ENCODE measurements around the gene ANKS1A.

ANKS1A gene

DNA sequence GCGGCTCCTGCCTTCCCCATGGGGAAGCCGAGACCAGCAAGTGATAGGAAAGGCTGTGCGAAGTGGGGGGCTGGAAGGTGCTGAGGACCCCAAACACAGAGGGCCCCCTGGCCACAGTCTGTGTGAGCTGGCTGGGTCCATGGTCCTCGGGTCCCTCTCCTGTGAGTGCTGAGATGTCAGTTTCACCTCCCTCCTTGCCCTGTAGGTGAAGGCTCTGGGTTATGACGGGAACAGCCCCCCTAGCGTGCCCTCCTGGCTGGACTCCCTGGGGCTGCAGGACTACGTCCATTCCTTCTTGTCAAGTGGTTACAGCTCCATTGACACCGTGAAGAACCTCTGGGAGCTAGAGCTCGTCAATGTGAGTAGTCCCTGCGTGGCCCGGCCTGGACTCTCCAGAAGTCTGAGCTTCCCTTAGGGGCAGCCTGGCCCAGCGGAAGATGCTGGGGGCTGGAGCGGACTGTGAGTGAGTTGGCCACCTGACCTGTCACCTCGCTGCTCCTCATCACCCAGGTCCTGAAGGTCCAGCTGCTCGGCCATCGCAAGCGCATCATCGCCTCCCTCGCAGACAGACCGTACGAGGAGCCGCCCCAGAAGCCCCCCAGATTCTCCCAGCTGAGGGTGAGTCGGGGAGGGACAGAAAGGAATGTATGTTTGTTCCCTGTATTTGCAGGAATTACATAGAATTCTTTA is 190.4 kb downstream of the ANKS1A start:
- H3K9me3 Mint-ChIP-seq = no peaks in the 10 kb centered on the region
- DNase-seq = no peak
- H3K4me1 Mint-ChIP-seq = peaks cover 15% of the 10 kb centered on the region
- H3K27ac Mint-ChIP-seq = no peak overlapping the region
- H3K27me3 Mint-ChIP-seq (ENCODE audit: low read depth, poor library complexity) = peaks cover 10% of the 10 kb centered on the region
- H3K4me3 Mint-ChIP-seq = no peak overlapping the region
- TF ChIP-seq, protein P1, sequence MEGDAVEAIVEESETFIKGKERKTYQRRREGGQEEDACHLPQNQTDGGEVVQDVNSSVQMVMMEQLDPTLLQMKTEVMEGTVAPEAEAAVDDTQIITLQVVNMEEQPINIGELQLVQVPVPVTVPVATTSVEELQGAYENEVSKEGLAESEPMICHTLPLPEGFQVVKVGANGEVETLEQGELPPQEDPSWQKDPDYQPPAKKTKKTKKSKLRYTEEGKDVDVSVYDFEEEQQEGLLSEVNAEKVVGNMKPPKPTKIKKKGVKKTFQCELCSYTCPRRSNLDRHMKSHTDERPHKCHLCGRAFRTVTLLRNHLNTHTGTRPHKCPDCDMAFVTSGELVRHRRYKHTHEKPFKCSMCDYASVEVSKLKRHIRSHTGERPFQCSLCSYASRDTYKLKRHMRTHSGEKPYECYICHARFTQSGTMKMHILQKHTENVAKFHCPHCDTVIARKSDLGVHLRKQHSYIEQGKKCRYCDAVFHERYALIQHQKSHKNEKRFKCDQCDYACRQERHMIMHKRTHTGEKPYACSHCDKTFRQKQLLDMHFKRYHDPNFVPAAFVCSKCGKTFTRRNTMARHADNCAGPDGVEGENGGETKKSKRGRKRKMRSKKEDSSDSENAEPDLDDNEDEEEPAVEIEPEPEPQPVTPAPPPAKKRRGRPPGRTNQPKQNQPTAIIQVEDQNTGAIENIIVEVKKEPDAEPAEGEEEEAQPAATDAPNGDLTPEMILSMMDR (IDR thresholded peaks at IDR 0.05) = no peak
- H3K36me3 Mint-ChIP-seq (ENCODE audit: low read depth) = peaks cover 16% of the 10 kb centered on the region

DNA sequence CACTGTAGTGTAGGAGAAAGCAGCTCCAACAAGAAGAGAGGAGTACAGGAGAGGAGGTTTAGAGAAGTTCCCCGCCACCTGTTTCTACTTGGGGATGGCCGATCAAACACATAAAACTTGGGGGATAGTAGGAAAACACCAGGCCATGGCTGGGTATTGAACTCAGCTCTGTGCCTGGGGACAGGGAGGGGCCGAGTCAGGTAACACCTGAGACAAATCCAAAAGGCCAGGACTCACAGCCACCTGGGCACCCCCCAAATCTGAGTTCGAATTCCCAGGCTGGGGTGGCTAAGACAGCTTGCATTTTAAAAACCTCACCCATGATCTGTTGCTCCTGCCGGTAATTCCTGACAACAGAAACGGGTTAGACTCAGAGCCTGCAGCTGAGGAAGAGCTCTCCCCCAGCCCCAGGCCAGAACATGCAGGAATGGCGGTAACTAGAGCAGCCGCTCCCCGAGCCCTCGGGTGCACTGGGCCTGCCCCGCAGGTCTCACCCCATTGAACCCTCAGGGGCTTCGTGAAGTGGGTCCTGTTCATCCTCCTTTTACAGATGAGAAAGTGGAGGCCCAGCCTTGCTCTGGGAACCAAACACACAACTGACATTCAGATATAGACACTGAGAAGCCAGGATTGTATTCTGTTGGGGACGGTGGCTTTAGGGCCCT is 191.1 kb downstream of the ANKS1A start:
- Mint-ChIP-seq H3K4me3 (no peak overlapping the region), H3K27ac (no peak overlapping the region), H3K27me3 (ENCODE audit: low read depth, poor library complexity) (peaks cover 10% of the 10 kb centered on the region), H3K4me1 (peaks cover 15% of the 10 kb centered on the region), H3K36me3 (ENCODE audit: low read depth) (peaks cover 10% of the 10 kb centered on the region), H3K9me3 (no peaks in the 10 kb centered on the region)
- TF ChIP-seq, protein P1 (IDR thresholded peaks at IDR 0.05) = no peak
- DNase-seq = no peak

DNA sequence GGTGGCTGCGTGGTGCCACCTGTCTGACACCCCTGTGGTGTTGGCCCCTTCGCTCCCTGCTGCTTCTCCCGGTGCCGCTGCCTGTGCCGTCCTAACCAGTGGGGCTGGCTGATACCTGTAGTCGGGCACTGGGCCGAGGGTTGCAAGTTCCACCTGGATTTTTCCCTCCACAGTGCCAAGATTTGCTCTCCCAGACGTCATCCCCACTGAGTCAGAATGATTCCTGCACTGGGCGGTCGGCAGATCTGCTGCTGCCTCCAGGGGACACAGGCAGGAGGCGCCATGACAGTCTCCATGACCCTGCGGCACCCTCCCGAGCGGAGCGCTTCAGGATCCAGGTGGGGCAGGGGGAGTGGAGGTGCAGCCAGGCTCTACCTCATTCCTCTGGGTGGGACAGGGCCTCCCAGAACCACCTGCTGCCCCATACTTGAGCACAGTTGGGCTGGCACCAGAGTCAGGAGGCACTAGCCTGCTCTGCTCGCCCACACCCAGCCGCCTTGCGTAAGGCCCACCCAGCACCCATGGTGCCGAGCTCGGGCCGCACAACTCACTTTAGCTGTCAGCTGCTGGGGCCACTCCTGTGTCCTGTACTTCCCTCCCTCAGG is 191.9 kb downstream of the ANKS1A start:
- DNase-seq = no peak
- Mint-ChIP-seq H3K27ac (no peak overlapping the region), H3K4me1 (peaks cover 15% of the 10 kb centered on the region), H3K9me3 (no peaks in the 10 kb centered on the region), H3K36me3 (ENCODE audit: low read depth) (peaks cover 10% of the 10 kb centered on the region), H3K27me3 (ENCODE audit: low read depth, poor library complexity) (peaks cover 10% of the 10 kb centered on the region), H3K4me3 (no peak overlapping the region)
- TF ChIP-seq, protein P1 (IDR thresholded peaks at IDR 0.05) = no peak

DNA sequence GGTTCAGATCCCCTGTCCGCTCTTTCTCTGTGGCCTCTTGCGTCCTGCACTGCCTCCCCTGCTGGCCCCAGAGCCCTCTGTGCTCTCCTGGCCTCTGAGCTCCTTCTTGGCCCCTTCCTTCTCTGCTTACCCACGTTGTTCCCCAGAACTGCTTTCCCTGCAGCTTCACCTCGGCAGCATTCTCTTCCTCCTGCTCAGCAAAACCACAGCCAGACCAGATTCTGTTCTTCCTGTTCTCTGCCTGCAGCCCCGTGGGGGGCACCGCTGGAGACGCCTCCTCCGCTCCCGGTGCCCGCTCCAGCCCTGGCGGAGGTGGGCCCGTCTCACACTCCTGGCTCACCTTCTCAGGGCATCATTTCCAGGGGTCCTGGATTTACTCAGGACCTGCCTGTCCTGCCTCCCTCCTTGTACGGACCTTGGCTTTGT is 192.4 kb downstream of the ANKS1A start:
- peaks cover 10% of the 10 kb centered on the region for H3K27me3 Mint-ChIP-seq (ENCODE audit: low read depth, poor library complexity)
- H3K36me3 Mint-ChIP-seq (ENCODE audit: low read depth) = peaks cover 15% of the 10 kb centered on the region
- H3K4me1 Mint-ChIP-seq = peaks cover 15% of the 10 kb centered on the region
- no peaks in the 10 kb centered on the region for H3K9me3 Mint-ChIP-seq
- no peak overlapping the region for H3K4me3 Mint-ChIP-seq
- H3K27ac Mint-ChIP-seq = peak overlapping the region; percentile 88
- TF ChIP-seq, protein P1 (IDR thresholded peaks at IDR 0.05) = no peak
- no peak for DNase-seq

DNA sequence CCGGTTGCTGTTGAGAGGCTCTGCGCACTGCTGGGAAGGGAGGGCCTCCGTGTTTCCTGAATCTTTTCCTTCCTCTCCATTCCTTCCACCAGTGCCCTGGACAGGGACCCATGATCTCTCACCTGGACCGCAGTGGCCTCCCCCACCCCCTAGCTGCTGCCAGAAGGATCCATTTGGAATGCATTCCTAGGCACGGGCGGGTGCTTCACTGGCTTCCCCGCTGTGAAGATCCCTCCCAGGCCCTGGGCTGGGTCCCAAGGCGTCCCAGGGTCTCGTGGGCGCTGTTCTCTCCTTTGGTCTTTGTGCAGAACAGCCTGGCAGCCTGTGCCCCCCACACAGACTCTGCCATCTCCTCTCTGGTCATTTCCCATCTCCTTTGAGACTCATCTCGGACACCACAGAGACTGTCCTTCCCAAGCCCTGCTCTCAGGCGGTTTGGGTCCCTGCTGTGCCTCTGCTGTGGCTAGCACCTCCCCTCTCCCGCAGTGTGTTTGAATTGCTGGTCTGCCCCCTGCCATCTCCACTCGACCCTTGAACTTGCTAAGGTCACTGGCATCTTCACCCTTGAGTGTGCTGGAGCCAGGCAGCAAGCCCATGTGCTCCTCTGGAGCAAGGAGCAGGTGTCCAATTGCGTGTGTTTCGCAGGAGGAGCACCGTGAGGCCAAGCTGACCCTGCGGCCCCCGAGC is 193.1 kb downstream of the ANKS1A start:
- no peak for DNase-seq
- H3K4me3 Mint-ChIP-seq = peak overlapping the region; percentile 11
- H3K36me3 Mint-ChIP-seq (ENCODE audit: low read depth) = peaks cover 16% of the 10 kb centered on the region
- peak overlapping the region; percentile 88 for H3K27ac Mint-ChIP-seq
- H3K4me1 Mint-ChIP-seq = peaks cover 15% of the 10 kb centered on the region
- TF ChIP-seq, protein P1 (IDR thresholded peaks at IDR 0.05) = no peak
- peaks cover 10% of the 10 kb centered on the region for H3K27me3 Mint-ChIP-seq (ENCODE audit: low read depth, poor library complexity)
- H3K9me3 Mint-ChIP-seq = no peaks in the 10 kb centered on the region
